KOPT-K1 (cell line): ENCODE results near the gene ZBTB48.
"Not testable (repeated sequence)": the region's sequence is repeated elsewhere in the genome, so short reads cannot be mapped to it uniquely, and the experiment has no call there.

Experiments
- H3K27ac ChIP-seq: fragments of 200-600 bp; sonication (generic); 2 replicates; pipeline ENCODE4 v1.5.1; 2016; ENCODE audit warnings: antibody characterized with exemption, mild to moderate bottlenecking, low read depth, low read length; ENCODE audit not compliant: poor library complexity, severe bottlenecking
- H3K36me3 ChIP-seq: fragments of 200-600 bp; sonication (generic); 2 replicates; pipeline ENCODE4 v1.5.1; 2017; ENCODE audit warnings: antibody characterized with exemption, mild to moderate bottlenecking, low read length, moderate library complexity; ENCODE audit not compliant: insufficient read depth
- H3K9me3 ChIP-seq: fragments of 200-600 bp; sonication (generic); 2 replicates; pipeline ENCODE4 v1.5.1; 2017; ENCODE audit warnings: antibody characterized with exemption, low read length, mild to moderate bottlenecking; ENCODE audit not compliant: insufficient read depth, poor library complexity, severe bottlenecking

Gene ZBTB48

DNA sequence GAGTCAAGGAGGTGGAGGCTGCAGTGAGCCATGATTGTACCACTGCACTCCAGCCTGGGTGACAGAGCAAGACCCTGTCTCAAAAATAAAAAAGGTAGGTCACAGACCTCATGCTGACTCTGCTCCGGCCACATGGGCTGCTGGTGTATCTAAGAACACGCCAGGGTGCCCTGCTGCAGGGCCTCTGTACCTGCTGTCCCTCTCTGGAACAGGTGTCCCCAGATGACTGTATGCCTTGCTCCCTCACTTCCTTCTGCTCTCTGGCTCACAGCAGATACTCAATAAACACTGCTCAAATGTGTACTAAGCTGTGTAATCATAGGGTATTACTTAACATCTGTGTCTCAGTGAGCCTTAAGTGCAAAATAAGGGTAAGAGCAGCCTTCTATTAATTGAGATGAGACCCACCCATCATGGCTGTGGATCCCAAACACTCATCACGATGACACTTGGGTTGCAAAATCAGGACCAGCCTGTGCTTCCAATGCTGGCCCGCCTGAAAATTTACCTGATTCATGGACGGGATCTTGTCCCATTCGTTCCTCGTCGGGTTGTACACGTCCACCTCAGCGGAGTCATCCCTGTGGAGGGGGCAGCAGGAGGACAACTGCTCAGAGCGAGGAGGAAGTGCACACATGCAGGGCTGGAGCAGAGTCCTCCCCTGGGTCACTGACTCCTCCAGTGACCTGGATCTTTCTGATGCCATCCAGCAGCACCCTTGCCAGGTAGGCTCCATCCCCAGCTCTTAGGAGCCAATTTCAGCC, 15.4 kb downstream of the ZBTB48 start:
- H3K27ac ChIP-seq, result no peak overlapping the region
- H3K9me3 ChIP-seq, result no peaks in the 10 kb centered on the region
- H3K36me3 ChIP-seq, result peaks cover 89% of the 10 kb centered on the region

DNA sequence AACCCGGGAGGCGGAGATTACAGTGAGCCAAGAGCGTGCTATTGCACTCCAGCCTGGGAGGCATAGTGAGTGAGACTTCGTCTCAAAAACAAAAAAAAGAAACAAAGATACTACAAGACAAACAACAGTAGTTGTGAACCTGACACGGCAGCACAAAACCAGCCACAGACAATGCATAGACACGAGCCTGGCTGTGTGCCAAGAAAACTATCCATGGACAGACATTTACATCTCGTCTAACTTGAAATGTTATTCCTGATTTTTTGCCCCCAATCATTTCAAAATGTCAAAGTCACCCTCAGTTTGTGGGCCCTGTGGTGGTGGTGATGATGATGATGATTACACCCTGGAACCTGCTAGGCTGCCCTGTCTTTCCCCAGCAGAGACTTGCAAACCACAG, 16.6 kb downstream of the ZBTB48 start:
- no peak overlapping the region for H3K27ac ChIP-seq
- no peaks in the 10 kb centered on the region for H3K9me3 ChIP-seq
- H3K36me3 ChIP-seq, result peaks cover 77% of the 10 kb centered on the region

DNA sequence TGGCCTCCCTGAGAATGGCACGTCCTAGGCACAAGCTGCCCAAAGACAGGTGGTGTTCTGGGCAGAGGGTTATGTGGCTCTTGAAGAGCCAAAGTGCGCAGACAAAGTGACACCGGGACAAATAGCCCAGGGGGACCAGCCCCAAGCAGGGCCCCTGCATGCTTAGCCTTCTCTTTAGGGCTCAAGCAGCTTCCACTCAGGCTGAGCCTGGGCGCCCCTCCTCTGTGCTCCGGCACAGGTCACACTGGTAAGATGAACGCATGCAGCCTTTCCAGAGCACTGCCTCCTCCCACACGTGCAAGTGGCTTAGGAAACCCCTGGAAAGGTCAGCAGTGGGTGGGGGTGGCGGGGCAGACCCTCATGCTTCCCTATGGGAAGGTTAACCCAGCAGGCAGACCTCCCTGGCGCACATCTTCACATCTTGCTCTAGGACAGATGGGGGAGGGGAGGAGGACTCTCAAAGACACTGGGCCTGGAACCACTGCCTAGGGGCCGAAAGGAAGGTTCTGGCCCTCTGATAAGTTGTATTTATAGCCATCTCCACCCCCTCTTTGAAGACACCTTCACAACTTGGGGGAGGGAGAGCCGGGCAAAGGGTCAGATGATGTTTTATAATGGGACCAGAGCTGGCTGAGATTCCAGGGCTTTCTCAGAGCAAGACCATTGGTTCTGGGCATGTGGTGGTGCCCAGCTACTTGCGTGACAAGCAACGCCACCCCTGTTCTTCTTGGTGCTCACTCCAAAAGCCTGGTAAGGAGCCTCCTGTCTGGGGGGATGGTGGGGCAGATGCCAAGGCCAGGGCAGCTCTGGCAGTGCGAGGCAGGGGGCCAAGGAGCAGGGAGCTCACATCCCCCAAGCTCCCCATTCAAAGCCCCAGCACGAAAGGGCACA, 17.3 kb downstream of the ZBTB48 start:
- Histone ChIP-seq H3K36me3 (peaks cover 69% of the 10 kb centered on the region), H3K9me3 (no peaks in the 10 kb centered on the region), H3K27ac (no peak overlapping the region)

DNA sequence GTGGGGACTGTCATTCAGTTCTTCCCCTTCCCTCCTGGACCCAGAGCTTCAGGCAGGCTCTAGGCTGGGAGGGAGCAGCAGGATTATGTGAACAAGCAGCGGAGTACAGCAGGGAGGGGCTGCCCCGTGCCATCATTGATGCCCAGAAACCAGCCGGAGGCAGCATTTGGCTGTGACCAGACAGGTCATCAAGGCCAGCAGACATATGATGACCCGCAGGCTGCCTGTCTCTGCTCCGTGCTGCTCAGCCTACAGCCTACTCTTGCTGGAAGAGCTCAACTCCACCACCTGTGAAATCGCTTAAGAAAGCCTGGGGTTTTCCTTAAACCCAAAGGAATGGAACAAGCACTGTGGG, 18.0 kb downstream of the ZBTB48 start:
- Histone ChIP-seq H3K36me3 (peaks cover 63% of the 10 kb centered on the region), H3K9me3 (no peaks in the 10 kb centered on the region), H3K27ac (no peak overlapping the region)

DNA sequence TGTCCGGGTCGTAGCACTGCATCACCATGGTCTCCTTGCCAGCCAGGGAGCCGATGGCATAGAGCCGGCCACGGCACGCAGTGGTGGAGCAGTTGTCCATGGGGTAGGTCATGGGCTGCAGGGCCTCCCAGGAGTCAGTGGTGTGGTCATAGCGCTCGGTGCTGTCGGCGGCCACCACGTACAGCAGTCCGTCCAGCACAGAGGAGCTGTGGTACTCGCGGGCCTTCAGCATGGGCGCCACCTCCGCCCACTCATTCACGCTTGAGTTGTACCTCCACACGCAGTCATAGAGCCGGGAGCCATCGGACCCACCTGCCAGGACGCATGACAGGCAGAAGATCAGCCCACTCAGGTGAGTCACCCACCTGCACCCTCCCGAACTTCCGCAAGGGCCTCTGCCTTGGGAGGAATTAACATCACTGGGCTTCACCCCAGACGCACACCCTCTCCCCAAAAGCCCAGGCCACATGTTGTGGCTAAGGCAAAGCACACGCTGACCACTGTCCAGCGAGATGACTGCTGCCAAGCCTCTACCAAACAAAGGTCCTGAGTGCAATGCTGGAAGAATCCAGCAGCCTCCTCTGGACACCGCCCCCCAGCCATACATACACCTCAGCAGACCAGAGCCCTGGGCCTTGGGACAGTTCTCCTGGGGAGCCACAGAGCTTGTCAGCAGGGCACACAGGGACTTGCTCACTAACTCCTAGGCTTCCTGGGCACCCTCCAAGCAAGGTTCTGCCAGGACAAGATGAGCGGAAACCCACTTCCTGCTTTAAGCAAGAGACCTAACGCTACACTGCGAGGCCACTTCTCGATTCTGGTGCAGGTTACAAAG, 19.6 kb downstream of the ZBTB48 start:
- Histone ChIP-seq H3K27ac (peak overlapping the region; percentile 54), H3K9me3 (no peaks in the 10 kb centered on the region), H3K36me3 (peaks cover 47% of the 10 kb centered on the region)

GRCh38 chr1:6599991-6600390, 20.2 kb downstream of the ZBTB48 start:
- H3K36me3 ChIP-seq, result peaks cover 40% of the 10 kb centered on the region
- peak overlapping the region; percentile 55 for H3K27ac ChIP-seq
- not testable (repeated sequence) for H3K9me3 ChIP-seq

GRCh38 chr1:6600410-6601048, 20.7 kb downstream of the ZBTB48 start:
- Histone ChIP-seq H3K27ac (peak overlapping the region; percentile 55), H3K9me3 (no peaks in the 10 kb centered on the region), H3K36me3 (peaks cover 35% of the 10 kb centered on the region)

DNA sequence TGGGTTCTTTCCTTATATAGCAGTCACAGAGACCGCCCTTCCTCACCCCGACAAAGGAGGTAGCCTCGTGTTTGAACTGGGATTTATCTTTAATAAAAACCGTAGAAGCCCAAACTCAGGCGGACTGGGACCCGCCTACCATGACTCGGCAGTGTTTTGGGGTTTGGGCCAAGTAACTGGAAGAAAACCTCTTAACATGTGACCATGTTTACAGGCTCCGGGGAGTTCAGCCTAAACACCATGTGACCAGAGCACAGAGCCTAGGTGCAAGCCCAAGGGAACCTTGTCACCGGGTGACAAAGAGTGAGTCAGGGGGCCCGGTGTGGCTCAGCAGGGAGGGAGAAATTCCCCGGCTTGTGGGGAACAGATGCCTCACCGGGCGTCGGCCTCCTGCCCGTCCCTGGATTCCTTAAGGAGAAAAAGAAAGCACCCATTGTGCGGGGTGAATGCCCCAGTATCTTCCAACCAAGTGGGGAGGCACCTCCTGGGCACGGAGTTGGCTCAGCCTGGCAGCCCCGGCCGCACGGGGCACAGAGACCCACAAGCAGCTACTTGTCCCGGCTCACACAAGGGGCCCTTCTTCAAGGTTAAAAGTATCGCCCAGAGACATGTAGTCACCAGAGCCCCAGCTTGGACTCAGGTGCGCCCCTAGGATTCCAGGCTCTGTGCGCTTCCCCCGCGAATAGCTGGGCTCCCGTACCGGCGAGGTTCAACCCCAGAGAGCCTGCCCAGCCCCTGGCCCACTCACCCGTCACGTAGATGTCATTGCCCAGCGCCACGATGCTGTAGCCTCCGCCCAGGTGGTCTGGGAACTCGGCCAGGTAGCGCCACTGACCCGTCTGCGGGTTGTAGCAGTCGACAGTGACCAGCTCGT, 21.5 kb downstream of the ZBTB48 start:
- H3K9me3 ChIP-seq, result no peaks in the 10 kb centered on the region
- H3K27ac ChIP-seq, result peak overlapping the region; percentile 55
- H3K36me3 ChIP-seq, result peaks cover 27% of the 10 kb centered on the region

- H3K27ac ChIP-seq, result peak overlapping the region; percentile 55
- H3K9me3 ChIP-seq, result no peaks in the 10 kb centered on the region
- peaks cover 19% of the 10 kb centered on the region for H3K36me3 ChIP-seq
These were observed 22.3 kb downstream of the ZBTB48 start for GRCh38 chr1:6601923-6602668.

DNA sequence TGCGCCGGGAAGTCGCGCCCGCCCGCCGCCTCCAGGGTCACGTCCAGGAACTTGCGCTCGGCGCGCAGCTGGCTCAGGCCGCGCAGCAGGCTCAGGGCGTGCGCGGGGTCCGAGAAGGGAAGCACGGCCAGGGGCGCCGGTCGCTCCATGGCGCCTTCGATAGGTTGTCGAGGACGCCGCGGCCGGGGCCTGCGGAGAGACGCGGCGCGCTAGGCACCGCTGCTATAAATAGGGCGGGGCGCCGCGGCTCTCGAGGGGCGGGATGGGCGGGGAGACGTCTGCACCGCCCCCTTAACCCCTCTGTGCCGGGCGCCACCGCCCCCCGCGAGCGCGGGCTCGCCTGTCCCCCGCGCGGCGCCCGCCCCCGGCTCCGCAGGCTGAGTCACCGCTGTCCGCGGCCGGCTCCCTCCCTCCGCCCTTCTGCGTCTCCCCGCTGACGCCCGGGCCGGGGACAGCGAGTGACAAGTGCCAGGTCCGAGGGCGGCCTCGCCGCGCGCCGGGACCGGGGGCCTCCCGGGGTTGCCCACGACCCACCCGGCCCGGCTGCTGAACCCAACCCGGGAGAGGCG, 23.0 kb downstream of the ZBTB48 start, which contains the start of gene KLHL21:
TSS of gene KLHL21 (minus strand) at position 201 of the 569 bp plus-strand sequence. CDS start at position 149, 52 bp downstream.
- Histone ChIP-seq H3K9me3 (no peaks in the 10 kb centered on the region), H3K27ac (peak within 1 kb of the TSS; percentile 55), H3K36me3 (peaks cover 13% of the 10 kb centered on the region)

- Histone ChIP-seq H3K36me3 (peaks cover 6% of the 10 kb centered on the region; the same call in 1 of the 2 replicates), H3K27ac (no peak overlapping the region)
These were observed 23.6 kb downstream of the ZBTB48 start for GRCh38 chr1:6603238-6603914.

GRCh38 chr1:6603915-6604558, 24.2 kb downstream of the ZBTB48 start:
- H3K9me3 ChIP-seq, result no peaks in the 10 kb centered on the region
- H3K27ac ChIP-seq, result no peak overlapping the region

More at GRCh38 chr1:6603238-6603914, 23.6 kb downstream of the ZBTB48 start:
- no peaks in the 10 kb centered on the region for H3K9me3 ChIP-seq

More at GRCh38 chr1:6603915-6604558, 24.2 kb downstream of the ZBTB48 start:
- H3K36me3 ChIP-seq, result peaks cover 3% of the 10 kb centered on the region; the same call in 1 of the 2 replicates
